BE2C (cell line): ENCODE measurements around the gene SCN9A.
"Not testable (repeated sequence)": the region's sequence is repeated elsewhere in the genome, so short reads cannot be mapped to it uniquely, and the experiment has no call there.

Experiments
- DNase-seq: peaks from one replicate; pipeline ENCODE4 v3.0.0-alpha.2; 2020
- H3K27me3 ChIP-seq: fragments of 250-450 bp; sonication (Bioruptor Pico); 2 replicates; pipeline ENCODE4 v1.5.1; 2020; ENCODE audit warnings: mild to moderate bottlenecking
- H3K36me3 ChIP-seq: fragments of 250-450 bp; sonication (Bioruptor Pico); 2 replicates; pipeline ENCODE4 v1.5.1; 2020; ENCODE audit warnings: mild to moderate bottlenecking
- H3K4me1 ChIP-seq: fragments of 250-450 bp; sonication (Bioruptor Pico); 2 replicates; pipeline ENCODE4 v1.5.1; 2020
- H3K4me3 ChIP-seq: 2 replicates; pipeline ENCODE4 v1.5.1; 2011; ENCODE audit warnings: low read depth, low read length
- H3K9me3 ChIP-seq: fragments of 250-450 bp; sonication (Bioruptor Pico); 2 replicates; pipeline ENCODE4 v1.5.1; 2020
- TF ChIP-seq, protein P1 (sequence below): IDR thresholded peaks from 2 replicates; pipeline ENCODE4 v1.5.1; 2012; ENCODE audit warnings: mild to moderate bottlenecking, low read depth, low read length

The SCN9A gene

DNA sequence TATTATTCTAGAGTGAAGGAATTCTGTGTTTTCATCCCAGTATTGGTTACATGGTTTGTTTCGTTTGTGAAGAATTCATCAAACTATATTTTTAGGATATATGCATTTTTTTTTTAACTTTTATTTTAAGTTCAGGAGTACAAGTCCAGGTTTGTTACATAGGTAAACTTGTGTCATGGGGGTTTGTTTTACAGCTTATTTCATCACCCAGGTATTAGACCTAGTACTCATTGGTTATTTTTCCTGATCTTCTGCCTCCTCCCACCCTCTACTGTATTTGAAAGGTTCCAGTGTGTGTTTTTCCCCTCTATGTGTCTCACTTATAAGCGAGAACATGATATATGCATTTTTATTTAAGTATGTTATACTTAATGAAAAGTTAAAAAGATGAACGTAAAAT, 47.6 kb downstream of the SCN9A start:
- Histone ChIP-seq H3K9me3 (no peaks in the 10 kb centered on the region), H3K27me3 (no peaks in the 10 kb centered on the region), H3K36me3 (no peaks in the 10 kb centered on the region), H3K4me3 (no peak overlapping the region), H3K4me1 (no peaks in the 10 kb centered on the region)
- no peak for DNase-seq
- TF ChIP-seq, protein P1, sequence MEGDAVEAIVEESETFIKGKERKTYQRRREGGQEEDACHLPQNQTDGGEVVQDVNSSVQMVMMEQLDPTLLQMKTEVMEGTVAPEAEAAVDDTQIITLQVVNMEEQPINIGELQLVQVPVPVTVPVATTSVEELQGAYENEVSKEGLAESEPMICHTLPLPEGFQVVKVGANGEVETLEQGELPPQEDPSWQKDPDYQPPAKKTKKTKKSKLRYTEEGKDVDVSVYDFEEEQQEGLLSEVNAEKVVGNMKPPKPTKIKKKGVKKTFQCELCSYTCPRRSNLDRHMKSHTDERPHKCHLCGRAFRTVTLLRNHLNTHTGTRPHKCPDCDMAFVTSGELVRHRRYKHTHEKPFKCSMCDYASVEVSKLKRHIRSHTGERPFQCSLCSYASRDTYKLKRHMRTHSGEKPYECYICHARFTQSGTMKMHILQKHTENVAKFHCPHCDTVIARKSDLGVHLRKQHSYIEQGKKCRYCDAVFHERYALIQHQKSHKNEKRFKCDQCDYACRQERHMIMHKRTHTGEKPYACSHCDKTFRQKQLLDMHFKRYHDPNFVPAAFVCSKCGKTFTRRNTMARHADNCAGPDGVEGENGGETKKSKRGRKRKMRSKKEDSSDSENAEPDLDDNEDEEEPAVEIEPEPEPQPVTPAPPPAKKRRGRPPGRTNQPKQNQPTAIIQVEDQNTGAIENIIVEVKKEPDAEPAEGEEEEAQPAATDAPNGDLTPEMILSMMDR, result no peak

DNA sequence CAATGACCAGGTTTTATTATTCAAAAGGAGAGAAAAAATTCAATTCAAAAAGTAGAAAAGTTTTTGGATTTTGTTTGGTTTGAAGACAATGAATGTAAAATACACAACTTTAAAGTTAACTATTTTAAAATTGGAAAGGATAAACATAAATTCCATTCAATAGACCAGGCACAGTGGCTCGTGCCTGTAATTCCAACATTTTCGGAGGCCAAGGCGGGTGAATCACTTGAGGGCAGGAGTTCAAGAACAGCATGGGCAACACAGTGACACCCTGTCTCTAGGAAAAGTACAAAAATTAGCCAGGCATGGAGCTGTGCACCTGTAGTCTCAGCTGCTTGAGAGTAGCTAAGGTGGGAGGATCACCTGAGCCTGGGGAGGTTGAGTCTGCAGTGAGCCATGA, 54.7 kb downstream of the SCN9A start:
- DNase-seq, result no peak
- Histone ChIP-seq H3K36me3 (no peaks in the 10 kb centered on the region), H3K4me3 (no peak overlapping the region), H3K9me3 (no peaks in the 10 kb centered on the region), H3K27me3 (no peaks in the 10 kb centered on the region), H3K4me1 (no peaks in the 10 kb centered on the region)
- TF ChIP-seq, protein P1, result no peak

DNA sequence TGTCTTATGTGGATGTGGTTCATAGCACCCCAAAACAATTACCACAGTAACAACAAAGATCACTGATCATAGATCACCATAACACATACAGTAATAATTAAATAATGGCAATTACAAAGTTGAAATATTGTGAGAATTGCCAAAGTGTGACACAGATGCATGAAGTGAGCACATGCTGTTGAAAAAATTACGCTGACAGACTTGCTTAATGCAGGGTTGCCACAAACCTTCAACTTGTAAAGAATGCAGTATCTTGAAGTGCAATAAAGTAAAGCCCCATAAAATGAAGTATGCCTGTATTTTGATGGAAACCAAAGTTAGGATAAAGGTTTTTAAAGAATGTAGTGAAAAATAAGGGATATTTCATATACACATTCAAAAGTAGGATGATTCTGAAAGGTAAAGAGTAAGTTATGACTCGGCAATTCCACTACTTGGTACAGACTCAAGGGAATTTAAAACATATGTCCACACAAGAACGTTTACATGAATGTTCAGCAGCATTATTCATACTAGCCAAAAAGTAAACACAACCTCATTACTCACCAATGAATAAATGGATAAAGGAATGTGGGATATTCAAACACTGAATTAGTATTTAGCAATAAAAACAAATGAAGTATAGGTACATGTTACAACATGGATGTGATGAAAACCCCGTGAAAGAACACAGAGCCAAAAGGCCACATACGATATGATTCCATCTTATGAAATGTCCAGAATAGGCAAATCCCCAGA, 61.6 kb downstream of the SCN9A start:
- no peaks in the 10 kb centered on the region for H3K9me3 ChIP-seq
- no peaks in the 10 kb centered on the region for H3K4me1 ChIP-seq
- H3K27me3 ChIP-seq, result no peaks in the 10 kb centered on the region
- no peaks in the 10 kb centered on the region for H3K36me3 ChIP-seq
- no peak overlapping the region for H3K4me3 ChIP-seq
- DNase-seq, result no peak
- TF ChIP-seq, protein P1, result no peak

DNA sequence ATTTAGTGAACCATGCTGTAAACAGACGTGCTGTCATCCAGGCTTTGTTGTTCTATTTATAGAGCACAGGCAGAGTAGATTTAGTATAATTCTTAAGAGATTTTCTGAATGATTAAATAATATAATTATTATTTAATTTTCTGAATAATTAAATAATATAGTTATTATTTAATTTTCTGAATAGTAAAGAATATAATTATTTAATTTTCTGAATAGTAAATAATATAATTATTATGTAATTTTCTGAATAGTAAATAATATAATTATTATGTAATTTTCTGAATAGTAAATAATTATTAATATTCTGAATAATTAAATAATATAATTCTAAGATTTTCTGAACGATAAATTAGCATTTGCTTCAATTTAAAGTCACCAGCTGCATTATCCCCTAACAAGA, 62.9 kb downstream of the SCN9A start:
- H3K27me3 ChIP-seq, DNase-seq, H3K9me3 ChIP-seq, H3K36me3 ChIP-seq, H3K4me3 ChIP-seq, H3K4me1 ChIP-seq: not testable (repeated sequence)

DNA sequence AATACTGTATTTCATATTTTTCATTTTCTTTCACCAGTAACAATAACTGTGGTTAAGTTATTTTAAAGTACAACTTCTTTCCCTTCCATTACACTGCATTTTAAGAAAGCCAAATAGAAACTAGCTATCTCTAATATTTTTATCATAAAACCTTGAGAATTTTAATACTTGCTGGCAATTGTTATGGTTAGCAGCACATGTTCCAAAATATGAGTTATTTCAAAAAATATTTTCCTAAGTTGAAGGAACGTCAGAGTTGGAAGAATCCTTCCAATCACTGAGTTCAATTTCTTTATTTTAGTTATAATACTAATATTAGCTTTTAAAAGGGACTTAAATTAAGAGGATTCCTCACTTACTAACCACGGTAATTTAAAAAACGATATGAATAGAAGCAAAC, 68.4 kb downstream of the SCN9A start:
- TF ChIP-seq, protein P1, result no peak

DNA sequence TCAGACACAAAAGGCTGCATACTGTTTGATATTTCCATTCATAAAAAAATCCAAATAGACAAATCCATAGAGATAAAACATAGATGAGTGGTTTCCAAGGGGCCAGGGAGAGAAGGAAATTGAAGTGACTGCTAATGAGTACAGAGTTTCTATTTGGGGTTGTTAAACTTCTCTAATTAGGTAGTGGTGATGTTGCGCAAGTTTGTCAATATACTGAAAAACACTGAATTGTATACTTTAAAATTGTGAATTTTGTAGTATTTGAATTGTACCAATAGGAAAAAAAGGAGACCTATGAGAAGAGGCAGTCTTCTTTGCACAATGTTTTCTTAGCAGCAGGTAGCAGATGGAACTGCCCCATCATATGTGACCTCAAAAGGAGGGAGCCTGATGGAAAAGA, 71.1 kb downstream of the SCN9A start:
- no peaks in the 10 kb centered on the region for H3K36me3 ChIP-seq
- no peak for DNase-seq
- no peaks in the 10 kb centered on the region for H3K27me3 ChIP-seq
- no peaks in the 10 kb centered on the region for H3K4me1 ChIP-seq
- H3K9me3 ChIP-seq, result no peaks in the 10 kb centered on the region
- H3K4me3 ChIP-seq, result no peak overlapping the region
- TF ChIP-seq, protein P1, result no peak

More for the DNA sequence above, 68.4 kb downstream of the SCN9A start:
- H3K4me1 ChIP-seq, result no peaks in the 10 kb centered on the region
- H3K36me3 ChIP-seq, result no peaks in the 10 kb centered on the region
- no peak overlapping the region for H3K4me3 ChIP-seq
- no peaks in the 10 kb centered on the region for H3K27me3 ChIP-seq
- no peak for DNase-seq
- no peaks in the 10 kb centered on the region for H3K9me3 ChIP-seq
